Esophagus (tissue), 2 donors: ENCODE measurements around the gene TDP1. TPM values are rescaled to one million over a fixed set of nuclear protein-coding genes. Genes with fewer than 3 reads are reported as not detected.
A peak's percentile ranks its signal among the peaks of the same experiment; 100 is the strongest.

Experiments used
- H3K27ac ChIP-seq, 2 donors: one replicate each; pipeline ENCODE4 v1.5.1; 2013; ENCODE audit warnings: low read depth in 2 of 2, mild to moderate bottlenecking in 2 of 2, inconsistent platforms in 1 of 2, low read length in 1 of 2, moderate library complexity in 1 of 2
- H3K27me3 ChIP-seq, 2 donors: one replicate each; pipeline ENCODE4 v1.6.1; 2013; ENCODE audit warnings: low read length in 2 of 2, control low read depth in 1 of 2, mild to moderate bottlenecking in 1 of 2; ENCODE audit not compliant: insufficient read depth in 2 of 2, control insufficient read depth in 1 of 2
- H3K36me3 ChIP-seq, 2 donors: one replicate each; pipeline ENCODE4 v1.6.1; 2013; ENCODE audit warnings: low read length in 1 of 2; ENCODE audit not compliant: control insufficient read depth in 2 of 2, insufficient read depth in 2 of 2
- H3K4me1 ChIP-seq, 2 donors: one replicate each; pipeline ENCODE4 v1.6.1; 2013; ENCODE audit warnings: low read length in 1 of 2; ENCODE audit not compliant: control insufficient read depth in 2 of 2, insufficient read depth in 2 of 2
- H3K4me3 ChIP-seq, 2 donors: one replicate each; pipeline ENCODE4 v1.5.1; 2013; ENCODE audit warnings: low read length in 2 of 2, mild to moderate bottlenecking in 2 of 2, low read depth in 1 of 2, moderate library complexity in 1 of 2
- H3K9me3 ChIP-seq, 2 donors: one replicate each; pipeline ENCODE4 v1.6.1; 2013; ENCODE audit warnings: mild to moderate bottlenecking in 2 of 2, low read depth in 1 of 2, low read length in 1 of 2, moderate library complexity in 1 of 2; ENCODE audit not compliant: control insufficient read depth in 2 of 2, insufficient read depth in 1 of 2
- WGBS, 2 donors: extraction: QIAGEN DNeasy Blood & Tissue Kit; methylation state at CpG; one replicate each; pipeline ENCODE4 v1.1.7; 2013; 5-methylcytosine and 5-hydroxymethylcytosine counted together
- polyA plus RNA-seq, 2 donors: library from polyadenylated mRNA; stranded (reverse); fragments of 200-250 nt; gene quantifications; one replicate each; pipeline ENCODE4 v1.2.3, GENCODE V29; 2013
- donor health status: healthy with polysubstance abuse.
- donor health status: Bipolar disorder and iron deficiency.

Gene TDP1
- polyA plus RNA-seq, 2 donors, result 2.8 to 7.6 TPM

GRCh38 chr14:90054803-90055202 lies 99.1 kb downstream of the TDP1 start:
- 68 to 79% methylated on average over 1 of the region's 1 CpG for WGBS, 2 donors
- Histone ChIP-seq H3K27ac (no peak overlapping the region), H3K4me3 (no peak overlapping the region), H3K4me1 (no peaks in the 10 kb centered on the region), H3K36me3 (no peaks in the 10 kb centered on the region), H3K27me3 (peaks cover 0 to 4% of the 10 kb centered on the region in 2 donors), H3K9me3 (no peaks in the 10 kb centered on the region)

- peaks cover 9 to 10% of the 10 kb centered on the region in 2 donors for H3K4me1 ChIP-seq
- no peak overlapping the region for H3K27ac ChIP-seq
- WGBS, 2 donors, result 46 to 59% methylated on average over 8 of the region's 8 CpGs
- H3K4me3 ChIP-seq, result no peak overlapping the region
- H3K36me3 ChIP-seq, result no peaks in the 10 kb centered on the region
- peaks cover 4 to 15% of the 10 kb centered on the region in 2 donors for H3K27me3 ChIP-seq
- no peaks in the 10 kb centered on the region for H3K9me3 ChIP-seq
Measured at GRCh38 chr14:90056826-90057225, 101.1 kb downstream of the TDP1 start.

- peaks cover 4 to 18% of the 10 kb centered on the region in 2 donors for H3K27me3 ChIP-seq
- H3K36me3 ChIP-seq, result no peaks in the 10 kb centered on the region
- no peak overlapping the region for H3K27ac ChIP-seq
- no peak overlapping the region for H3K4me3 ChIP-seq
- 88 to 89% methylated on average over 7 of the region's 7 CpGs for WGBS, 2 donors
- no peaks in the 10 kb centered on the region for H3K9me3 ChIP-seq
- H3K4me1 ChIP-seq, result peaks cover 12 to 15% of the 10 kb centered on the region in 2 donors
Measured at GRCh38 chr14:90058876-90059458, 103.2 kb downstream of the TDP1 start.

GRCh38 chr14:90060312-90060964 lies 104.7 kb downstream of the TDP1 start:
- WGBS, 2 donors, result 0 to 1% methylated on average over 60 to 80 of the region's 80 CpGs
- Histone ChIP-seq H3K27me3 (peaks cover 4 to 18% of the 10 kb centered on the region in 2 donors), H3K36me3 (no peaks in the 10 kb centered on the region), H3K9me3 (no peaks in the 10 kb centered on the region), H3K4me3 (peak overlapping the region; percentile 35 to 46), H3K27ac (no peak overlapping the region), H3K4me1 (peaks cover 12 to 15% of the 10 kb centered on the region in 2 donors)

- Histone ChIP-seq H3K9me3 (no peaks in the 10 kb centered on the region), H3K27ac (no peak overlapping the region), H3K27me3 (peaks cover 4 to 18% of the 10 kb centered on the region in 2 donors), H3K4me3 (peak overlapping the region; percentile 35 to 46), H3K36me3 (no peaks in the 10 kb centered on the region), H3K4me1 (peaks cover 12 to 15% of the 10 kb centered on the region in 2 donors)
- WGBS, 2 donors, result 1 to 2% methylated on average over 57 to 60 of the region's 60 CpGs
Measured at GRCh38 chr14:90060965-90061684, 105.4 kb downstream of the TDP1 start.

- Histone ChIP-seq H3K4me3 (peak within 1 kb of the TSS; percentile 35 to 46), H3K9me3 (no peaks in the 10 kb centered on the region), H3K4me1 (peaks cover 12 to 15% of the 10 kb centered on the region in 2 donors), H3K36me3 (no peaks in the 10 kb centered on the region), H3K27me3 (peaks cover 4 to 18% of the 10 kb centered on the region in 2 donors), H3K27ac (no peak within 1 kb of the TSS)
- WGBS, 2 donors, result 0% methylated on average over 37 to 52 of the region's 52 CpGs
Measured at GRCh38 chr14:90061685-90062126, 106.0 kb downstream of the TDP1 start, which contains the start of gene KCNK13. TSS of gene KCNK13 (plus strand) at chr14:90061994. CDS start at chr14:90062206, 212 bp downstream.

GRCh38 chr14:90062127-90062794 lies 106.5 kb downstream of the TDP1 start:
- peaks cover 12 to 15% of the 10 kb centered on the region in 2 donors for H3K4me1 ChIP-seq
- no peak overlapping the region for H3K27ac ChIP-seq
- no peaks in the 10 kb centered on the region for H3K36me3 ChIP-seq
- peaks cover 0 to 18% of the 10 kb centered on the region in 2 donors for H3K27me3 ChIP-seq
- WGBS, 2 donors, result 1 to 2% methylated on average over 46 to 63 of the region's 63 CpGs
- H3K9me3 ChIP-seq, result no peaks in the 10 kb centered on the region
- peak overlapping the region; percentile 35 to 46 for H3K4me3 ChIP-seq

- H3K36me3 ChIP-seq, result no peaks in the 10 kb centered on the region
- no peak overlapping the region for H3K27ac ChIP-seq
- H3K4me3 ChIP-seq, result peak overlapping the region in 1 of 2 donors; percentile 46
- H3K9me3 ChIP-seq, result no peaks in the 10 kb centered on the region
- H3K27me3 ChIP-seq, result peaks cover 0 to 18% of the 10 kb centered on the region in 2 donors
- 32 to 43% methylated on average over 11 of the region's 11 CpGs for WGBS, 2 donors
- peaks cover 12 to 15% of the 10 kb centered on the region in 2 donors for H3K4me1 ChIP-seq
Measured at GRCh38 chr14:90062822-90063539, 107.3 kb downstream of the TDP1 start.

GRCh38 chr14:90072350-90072749 lies 116.6 kb downstream of the TDP1 start:
- no peaks in the 10 kb centered on the region for H3K4me1 ChIP-seq
- 82% methylated on average over 6 of the region's 6 CpGs for WGBS, 2 donors
- H3K36me3 ChIP-seq, result no peaks in the 10 kb centered on the region
- no peak overlapping the region for H3K27ac ChIP-seq
- H3K27me3 ChIP-seq, result no peaks in the 10 kb centered on the region
- H3K9me3 ChIP-seq, result no peaks in the 10 kb centered on the region
- no peak overlapping the region for H3K4me3 ChIP-seq
